Measurements from ENCODE around the gene ANKEF1.

- TF ChIP-seq YY1 (IDR thresholded peaks at IDR 0.05; ENCODE audit: insufficient read depth, insufficient read length) = no peak
- no peak for TF ChIP-seq ZNF274 (IDR thresholded peaks at IDR 0.05; ENCODE audit: low read depth, low read length)
These were observed 10.9 kb upstream of the ANKEF1 start for GRCh38 chr20:10023911-10024310.

All from NT2/D1 (cell line).